ENCODE data around the gene PRR16.

GRCh38 chr5:120615967-120616645 lies 152.0 kb downstream of the PRR16 start:
- TF ChIP-seq CTCF (conservative IDR thresholded peaks at IDR 0.05; ENCODE audit: low read depth, low read length) (no peak), EZH2 (IDR thresholded peaks at IDR 0.05; ENCODE audit: borderline replicate concordance, low read depth, low read length, poor library complexity, severe bottlenecking) (no peak)
